H1 (cell line): ENCODE measurements around the gene COL27A1. TPM values are rescaled to one million over a fixed set of nuclear protein-coding genes. Genes with fewer than 3 reads are reported as not detected.

Experiments
- BACH1 ChIP-seq: IDR thresholded peaks from 2 replicates; pipeline ENCODE4 v1.6.1; 2012; ENCODE audit warnings: low read length, improper control_type of control experiment
- KDM4A ChIP-seq: IDR thresholded peaks from one replicate; pipeline ENCODE4 v1.7.1; 2012; ENCODE audit warnings: low read depth, mild to moderate bottlenecking, moderate library complexity, low read length, inconsistent platforms; ENCODE audit not compliant: severe bottlenecking
- POLR2AphosphoS5 ChIP-seq: IDR thresholded peaks from 2 replicates; pipeline ENCODE4 v1.6.1; 2011; ENCODE audit warnings: low read depth, low read length
- SP2 ChIP-seq: IDR thresholded peaks from 2 replicates; pipeline ENCODE4 v1.6.1; 2012; ENCODE audit warnings: mild to moderate bottlenecking, low read length, inconsistent platforms
- polyA plus RNA-seq, 7 experiments: library from polyadenylated mRNA; depleted of rRNA in 3 of 7; stranded (reverse) in 5 of 7; unstranded in 2 of 7; fragments of >200 nt in 5 of 7; fragments of 200-250 nt in 2 of 7; gene quantifications; 1 replicate in 5 of 7; 2 replicates in 1 of 7; 4 replicates in 1 of 7; pipeline versions ENCODE4 v1.2.1 to v1.2.3, GENCODE V29; 2011 to 2013; ENCODE audit warnings: missing spikeins in 2 of 7, mixed read lengths in 2 of 7
- total RNA-seq: library from RNA; stranded (reverse); fragmentation: NEBNext Ultra II Directional; extraction: Animal tissue kit (Norgen Biotek cat#: 25700); gene quantifications from 2 replicates; pipeline ENCODE4 v1.2.1, GENCODE V29; 2021

Gene COL27A1
- total and polyA plus RNA-seq, 2 of the 8 experiments (the other 6 are each of a cell fraction or from before 2014, with no cell fraction given) = 15.1 to 22.8 TPM

DNA sequence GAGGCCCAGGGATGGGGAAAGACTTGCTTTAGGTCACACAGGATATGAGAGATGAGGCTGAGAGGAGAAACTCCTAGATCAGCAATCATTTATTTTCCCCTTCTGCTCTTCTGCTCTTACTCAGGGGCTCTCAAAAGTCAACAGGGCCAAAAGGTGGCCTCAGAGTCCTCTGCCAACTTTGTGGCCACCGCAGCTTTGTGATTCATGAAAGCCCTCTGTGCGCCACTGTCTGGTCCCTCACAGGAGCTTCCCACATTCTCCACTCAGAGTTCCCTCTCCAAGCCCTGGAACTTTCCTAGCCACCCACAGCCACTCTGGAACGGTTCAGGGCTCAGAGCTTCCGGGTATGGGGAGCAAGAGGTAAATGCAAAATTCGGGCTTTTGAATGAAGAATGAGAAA, 82.4 kb downstream of the COL27A1 start (continued):
- TF ChIP-seq KDM4A = no peak
- TF ChIP-seq SP2 = no peak
- TF ChIP-seq POLR2AphosphoS5 = no peak
- TF ChIP-seq BACH1 = no peak
